Measurements from ENCODE around the gene SV2C. TPM values are rescaled to one million over a fixed set of nuclear protein-coding genes. Genes with fewer than 3 reads are reported as not detected.

SV2C gene
- total and polyA plus RNA-seq, 10 of the 15 experiments (the other 5 are each of a cell fraction or from before 2014, with no cell fraction given) = under 0.01 to 1.1 (median 0.63) TPM

- no peak for TF ChIP-seq SUZ12 (IDR thresholded peaks at IDR 0.05; ENCODE audit: unreplicated experiment)
- TF ChIP-seq KDM1A (IDR thresholded peaks at IDR 0.05; ENCODE audit: borderline replicate concordance) = no peak
- TF ChIP-seq SMAD1 (IDR thresholded peaks at IDR 0.05; ENCODE audit: low read depth, partially characterized antibody) = no peak
- no peak for TF ChIP-seq SUPT20H (IDR thresholded peaks at IDR 0.05; ENCODE audit: borderline replicate concordance, control insufficient read depth, low read depth, low read length)
- no peak for TF ChIP-seq DPF2 (IDR thresholded peaks at IDR 0.05)
These were observed 107.2 kb downstream of the SV2C start (continued) for GRCh38 chr5:76190356-76190755.

- Histone ChIP-seq H3K4me1 (ENCODE audit: control insufficient read depth, insufficient read depth, low read length) (no peaks in the 10 kb centered on the region), H3K4me3 (no peak overlapping the region), H3K9ac (ENCODE audit: control insufficient read depth, insufficient read depth, low read length) (no peak overlapping the region), H3K4me2 (ENCODE audit: control insufficient read depth, insufficient read depth) (no peak overlapping the region), H3K27me3 (replicated peaks in 1 of 2; ENCODE audit: control insufficient read depth in 2 of 2, insufficient read depth in 2 of 2, low read length in 1 of 2) (no peaks in the 10 kb centered on the region), H3K79me2 (ENCODE audit: control insufficient read depth, insufficient read depth, low read length) (no peaks in the 10 kb centered on the region), H4K20me1 (ENCODE audit: control insufficient read depth, insufficient read depth) (no peaks in the 10 kb centered on the region), H2AFZ (ENCODE audit: control insufficient read depth, low read depth, low read length) (no peak overlapping the region), H3K27ac (ENCODE audit: control insufficient read depth, insufficient read depth) (no peak overlapping the region), H3K36me3 (ENCODE audit: control insufficient read depth in 2 of 2, insufficient read depth in 2 of 2, low read length in 1 of 2) (no peaks in the 10 kb centered on the region), H3K9me3 (replicated peaks; ENCODE audit: control insufficient read depth, insufficient read depth, low read length) (no peaks in the 10 kb centered on the region; the same call in 2 of the 3 replicates)
- ChIA-PET CTCF (interaction anchor here (0.6 to 1.8 kb wide), 3 partner anchors 17 to 951 kb away, joined by 3 to 11 read pairs (median 4); no protein-coding TSS in a partner anchor), RAD21 (ENCODE audit: unreplicated experiment) (no interaction called here), POLR2A (no interaction called here), SMC1A (ENCODE audit: uncharacterized antibody, unreplicated experiment) (interaction anchor here (1.6 kb wide), 1 partner anchor 8 kb away, joined by 3 read pairs; no protein-coding TSS in a partner anchor)
- in situ Hi-C loops (cut with MboI) (no loop called here), intact Hi-C loops (cut with micrococcal nuclease; ENCODE audit: unreplicated experiment) (no loop called here)
- 0% methylated on average over 5 of the region's 5 CpGs for WGBS (ENCODE audit: insufficient coverage, insufficient replicate concordance, low lambda C conversion rate, missing lambda C conversion rate)
- TF ChIP-seq ETV6 (conservative IDR thresholded peaks at IDR 0.05 in 1 of 2, IDR thresholded peaks at IDR 0.05 in 1 of 2; ENCODE audit: borderline replicate concordance in 1 of 2, low read depth in 1 of 2) (no peak), NFYA (IDR thresholded peaks at IDR 0.05; ENCODE audit: borderline replicate concordance, low read depth, low read length) (no peak), TBL1XR1 (IDR thresholded peaks at IDR 0.05; ENCODE audit: low read depth, low read length) (no peak)
- no TSS peak for BruUV-seq (replicated peaks)
- DNase-seq (ENCODE audit: low read depth, low spot score) (no peak), FAIRE-seq (no peak), ATAC-seq (no peak)
These were observed 109.7 kb downstream of the SV2C start for GRCh38 chr5:76192837-76193236.
